GM21529 (cell line): Measurements from ENCODE around the gene CS.
"Not testable (repeated sequence)": the region's sequence is repeated elsewhere in the genome, so short reads cannot be mapped to it uniquely, and the experiment has no call there.

Experiments used
- ATAC-seq: cut with Tn5 transposase; IDR thresholded peaks from one replicate; pipeline ENCODE4 v1.9.1; 2021; ENCODE audit not compliant: unreplicated experiment

Gene CS

DNA sequence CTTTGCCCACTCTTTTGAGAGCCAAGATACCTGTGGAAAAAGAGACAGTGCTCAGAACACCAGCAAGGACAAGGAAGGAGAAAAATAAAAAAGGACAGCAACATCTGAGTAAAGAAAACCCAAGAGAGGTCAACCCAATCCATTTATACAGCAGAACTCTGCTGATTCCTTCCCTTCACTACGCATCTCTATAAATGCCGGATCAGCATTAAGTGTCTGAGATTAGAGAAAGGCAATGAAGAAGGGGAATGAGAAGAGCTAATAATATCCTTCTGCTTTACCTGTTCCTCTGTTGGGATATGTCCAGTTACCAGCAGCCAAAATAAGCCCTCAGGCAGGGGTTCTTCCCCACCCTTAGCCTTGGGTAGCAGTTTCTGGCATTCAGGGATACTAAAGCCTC is 17.6 kb downstream of the CS start:
- no peak for ATAC-seq

DNA sequence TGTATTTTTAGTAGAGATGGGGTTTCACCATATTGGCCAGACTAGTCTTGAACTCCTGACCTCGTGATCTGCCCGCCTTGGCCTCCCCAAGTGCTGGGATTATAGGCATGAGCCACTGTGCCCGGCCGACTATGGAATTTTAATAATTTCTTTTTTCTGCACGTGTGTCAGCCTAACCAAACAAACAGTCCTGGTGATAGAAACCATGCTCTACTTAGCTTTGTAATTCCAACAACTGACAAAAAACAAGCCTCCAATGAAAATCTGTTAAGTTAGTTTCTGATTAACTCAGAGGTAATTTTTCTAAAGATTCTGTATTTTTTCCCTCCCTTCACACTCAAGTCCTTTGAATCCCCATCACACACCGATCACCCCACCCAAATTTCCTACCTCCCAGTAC is 18.1 kb downstream of the CS start:
- ATAC-seq: no peak

DNA sequence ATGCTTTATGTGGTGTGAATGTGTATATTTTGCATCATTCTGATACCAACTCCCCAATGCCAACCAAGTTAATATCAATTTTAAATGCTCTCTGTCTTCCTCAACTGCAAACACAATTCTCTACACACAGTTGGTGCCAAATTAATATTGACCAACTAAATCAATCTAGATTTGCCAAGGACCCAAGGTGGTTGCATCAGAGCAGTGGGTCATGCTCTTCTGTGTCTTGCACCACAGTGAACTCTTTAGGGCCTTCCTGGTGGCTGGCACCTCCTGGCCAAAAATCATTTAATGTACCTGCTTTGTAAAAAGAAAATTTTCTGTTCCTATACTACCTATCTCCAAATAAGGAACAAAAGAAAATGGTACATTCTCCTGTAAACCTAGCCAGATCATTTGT is 19.3 kb downstream of the CS start:
- ATAC-seq: no peak

- ATAC-seq: no peak
These were observed 21.2 kb downstream of the CS start for GRCh38 chr12:56278905-56279304.

- no peak for ATAC-seq
These were observed 25.8 kb downstream of the CS start for GRCh38 chr12:56274299-56274698.

DNA sequence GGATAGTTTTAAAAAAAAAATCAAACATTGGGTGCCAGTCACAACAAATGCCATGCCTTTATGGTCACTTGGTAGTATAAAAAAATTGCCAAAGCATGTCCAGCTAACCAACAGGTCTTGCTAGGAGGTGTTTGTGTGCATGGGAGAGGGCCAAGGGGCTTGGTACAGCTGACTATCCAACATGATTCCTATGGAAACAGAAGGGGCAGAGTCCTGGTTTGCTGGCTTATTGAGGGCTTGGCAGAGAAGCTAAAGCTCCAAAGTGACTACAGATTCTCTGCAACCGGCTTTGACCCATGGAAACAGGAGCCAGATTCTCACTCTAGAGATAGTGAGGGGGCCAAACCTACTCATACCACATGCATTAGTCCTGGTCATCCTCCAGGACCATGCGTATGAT is 27.7 kb downstream of the CS start:
- not testable (repeated sequence) for ATAC-seq

DNA sequence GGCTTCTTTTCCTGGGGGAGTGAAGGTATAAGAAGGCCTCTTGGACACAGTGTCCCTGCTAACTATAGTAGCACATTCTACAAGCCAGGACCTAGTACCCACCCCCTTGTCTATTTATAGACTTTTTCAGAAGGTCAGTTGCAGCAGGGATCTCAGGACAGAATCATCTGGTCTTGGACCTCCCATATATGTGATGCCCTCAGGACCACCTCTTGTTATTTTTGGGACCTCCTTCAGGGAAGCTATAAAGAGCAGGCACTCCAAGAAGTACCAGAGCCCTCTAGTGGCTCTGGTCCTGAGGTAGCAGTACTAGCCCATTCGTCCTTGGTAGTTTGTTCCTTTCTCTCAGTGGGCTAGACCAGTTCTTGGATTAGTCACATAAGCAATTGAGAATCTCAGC is 29.1 kb downstream of the CS start:
- no peak for ATAC-seq

GRCh38 chr12:56267443-56268071 is 32.6 kb downstream of the CS start:
- ATAC-seq: no peak

DNA sequence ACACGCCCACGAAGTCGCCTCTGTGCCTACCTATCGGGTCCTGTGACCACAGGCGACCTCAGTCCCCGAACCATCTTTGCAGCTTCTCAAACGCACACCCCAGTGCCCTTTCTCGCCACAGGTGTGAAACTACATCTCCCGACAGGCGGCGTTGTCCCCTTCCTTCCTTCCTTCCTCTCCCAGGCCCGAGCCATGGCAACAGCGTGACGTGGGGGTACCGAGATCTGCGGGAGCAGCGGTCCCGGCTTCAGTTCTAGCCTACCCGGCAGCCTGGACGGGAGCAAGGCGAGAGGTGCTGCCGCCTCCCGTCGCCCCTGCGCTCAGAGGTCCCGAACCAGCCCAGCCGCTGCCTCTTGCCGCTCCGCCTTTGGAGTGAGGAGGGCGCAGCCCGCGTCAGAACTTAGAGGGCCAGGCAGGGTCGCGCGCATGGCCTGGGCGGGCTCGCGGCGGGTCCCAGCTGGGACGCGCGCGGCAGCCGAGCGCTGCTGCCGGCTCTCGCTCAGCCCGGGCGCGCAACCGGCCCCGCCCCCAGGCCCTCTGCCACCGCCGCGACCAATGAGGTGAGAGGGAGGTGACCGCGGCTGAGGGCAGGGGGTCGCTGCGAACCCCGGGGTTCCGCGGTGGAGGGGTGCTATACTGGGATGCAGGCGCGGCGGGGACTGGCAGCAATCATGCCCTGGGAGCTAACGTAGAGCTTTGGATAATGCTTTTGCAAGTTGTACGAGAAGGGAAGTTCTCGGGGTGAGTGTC is 33.3 kb downstream of the CS start, which contains the start of gene COQ10A:
Gene COQ10A (plus strand): TSS at position 250 of the 750 bp plus-strand sequence. CDS start 177 bp downstream, at position 427.
- peak; percentile 89 for ATAC-seq

DNA sequence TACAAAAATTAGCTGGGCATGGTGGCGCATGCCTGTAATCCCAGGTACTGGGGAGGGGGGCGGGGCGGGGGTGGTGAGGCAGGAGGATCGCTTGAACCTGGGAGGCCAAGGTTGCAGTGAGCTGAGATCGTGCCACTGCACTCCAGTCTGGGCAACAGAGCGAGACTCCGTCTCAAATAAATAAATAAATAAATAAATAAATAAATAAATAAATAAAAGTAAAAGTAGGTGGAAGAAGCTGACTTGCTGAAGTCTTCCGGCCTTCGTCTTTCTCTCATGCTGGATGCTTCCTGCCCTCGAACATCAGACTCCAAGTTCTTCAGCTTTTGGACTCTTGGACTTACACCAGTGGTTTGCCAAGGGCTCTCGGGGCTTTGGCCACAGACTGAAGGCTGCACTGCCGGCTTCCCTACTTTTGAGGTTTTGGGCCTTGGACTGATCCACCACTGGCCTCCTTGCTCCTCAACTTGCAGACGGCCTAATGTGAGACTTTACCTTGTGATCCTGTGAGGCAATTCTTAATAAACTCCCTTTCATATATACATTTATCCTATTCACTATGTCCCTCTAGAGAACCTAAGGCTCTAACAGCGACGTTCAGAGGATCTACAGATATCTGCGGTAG is 34.0 kb downstream of the CS start:
- ATAC-seq: not testable (repeated sequence)

DNA sequence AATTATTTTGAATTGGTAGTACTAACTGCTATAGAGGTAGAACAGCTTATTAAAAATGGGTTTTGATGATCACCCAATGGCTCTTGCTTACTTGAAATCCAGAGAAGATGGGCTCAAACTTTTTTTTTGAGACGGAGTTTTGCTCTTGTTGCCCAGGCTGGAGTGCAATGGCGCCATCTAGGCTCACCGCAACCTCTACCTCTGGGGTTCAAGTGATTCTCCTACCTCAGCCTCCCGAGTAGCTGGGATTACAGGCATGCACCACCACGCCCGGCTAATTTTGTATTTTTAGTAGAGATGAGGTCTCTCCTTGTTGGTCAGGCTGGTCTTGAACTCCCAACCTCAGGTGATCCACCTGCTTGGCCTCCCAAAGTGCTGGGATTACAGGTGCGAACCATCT is 37.2 kb downstream of the CS start:
- ATAC-seq: not testable (repeated sequence)

DNA sequence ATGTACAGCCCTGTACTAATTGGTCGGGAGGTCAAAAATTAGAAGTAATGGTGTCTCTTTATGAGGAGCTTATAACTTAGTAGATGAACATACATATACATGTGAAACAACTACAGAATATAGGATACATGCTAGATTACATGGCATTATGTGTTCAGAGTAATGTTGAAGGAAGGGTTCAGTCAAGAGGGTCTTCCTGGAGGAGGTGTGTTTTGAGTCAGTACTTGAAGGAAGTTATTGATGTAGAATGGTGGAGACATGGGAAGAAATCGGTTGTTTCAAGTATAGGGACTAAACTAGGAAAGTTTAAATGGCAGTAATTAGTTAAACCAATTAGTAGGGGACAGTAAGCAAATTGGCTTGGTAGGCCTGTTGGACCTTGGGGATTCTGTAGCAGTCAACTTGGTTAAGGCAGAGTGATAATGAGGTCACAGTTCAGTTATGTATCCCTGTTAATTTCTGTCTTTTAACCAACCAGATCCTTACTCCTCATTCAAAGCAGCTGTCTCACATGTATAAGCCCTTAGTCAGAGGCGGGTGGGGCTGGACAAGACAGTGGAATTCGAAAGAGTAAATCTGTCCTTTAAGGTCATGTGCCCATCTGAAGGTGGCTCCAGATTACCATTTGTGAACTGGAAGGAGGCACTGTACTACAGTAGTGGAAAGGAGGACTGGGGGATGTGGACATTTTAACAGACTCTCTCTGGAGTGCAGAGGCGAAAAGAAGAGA is 38.5 kb downstream of the CS start:
- no peak for ATAC-seq

- ATAC-seq: no peak
These were observed 39.2 kb downstream of the CS start for GRCh38 chr12:56260921-56261320.

DNA sequence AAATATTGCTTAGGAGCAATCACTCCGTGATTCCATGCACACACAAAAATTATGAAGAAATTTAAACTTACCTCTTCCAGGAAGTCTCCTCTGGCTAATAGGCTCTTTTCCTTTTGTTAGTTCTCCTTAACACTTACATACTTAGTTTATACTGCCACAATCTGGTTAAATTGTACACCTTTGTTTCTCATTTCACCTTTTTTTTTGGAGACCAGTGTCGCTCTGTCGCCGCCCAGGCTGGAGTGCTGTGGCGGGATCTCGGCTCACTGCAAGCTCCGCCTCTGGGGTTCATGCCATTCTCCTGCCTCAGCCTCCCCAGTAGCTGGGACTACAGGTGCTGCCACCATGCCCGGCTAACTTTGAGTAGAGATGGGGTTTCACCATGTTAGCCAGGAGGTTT is 39.8 kb downstream of the CS start:
- ATAC-seq: no peak

GRCh38 chr12:56258820-56259183 is 41.3 kb downstream of the CS start:
- no peak for ATAC-seq

DNA sequence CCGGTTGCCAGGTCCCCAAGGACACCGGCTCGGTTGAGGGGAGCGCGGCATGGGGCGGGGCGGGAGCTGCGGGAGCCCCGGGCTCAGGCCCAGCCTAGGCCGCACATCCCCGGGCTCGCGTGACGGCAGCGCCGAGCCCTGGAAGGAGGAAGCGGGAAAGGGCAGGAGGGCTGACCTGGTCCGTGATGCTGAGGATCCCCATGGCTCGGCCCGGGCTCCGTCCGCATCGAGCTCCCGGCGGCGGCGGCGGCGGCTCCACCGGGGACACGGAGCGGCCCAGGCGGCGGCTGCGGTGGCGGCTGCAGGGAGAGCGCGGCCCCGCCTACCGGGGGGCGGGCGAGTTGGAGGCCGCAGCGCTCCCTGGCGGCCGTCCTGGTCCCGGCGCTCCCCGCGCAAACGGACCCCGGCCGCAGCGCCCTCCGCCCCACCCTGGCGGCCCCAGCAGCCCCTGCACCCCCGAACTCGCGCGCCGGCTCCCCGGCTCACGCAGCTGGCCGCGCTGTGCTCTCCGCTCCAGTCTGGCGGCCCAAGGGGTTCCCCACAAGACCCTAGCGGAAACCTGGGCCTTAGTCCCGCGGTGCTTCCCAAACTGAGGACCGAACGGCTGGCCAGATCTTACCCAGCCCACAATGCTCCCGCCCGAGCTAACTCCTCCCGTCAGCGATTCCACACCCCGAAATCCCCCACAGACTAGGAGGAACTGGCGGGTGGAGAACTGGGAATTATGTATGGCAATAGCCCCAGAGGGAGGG is 41.9 kb downstream of the CS start, which contains the start of gene ANKRD52:
Gene ANKRD52 (minus strand): TSS at position 317 of the 752 bp plus-strand sequence. CDS start 115 bp downstream, at position 202.
- ATAC-seq: peak; percentile 86

GRCh38 chr12:56257491-56258067 is 42.6 kb downstream of the CS start:
- peak; percentile 4 for ATAC-seq

GRCh38 chr12:56257071-56257470 is 43.1 kb downstream of the CS start:
- no peak for ATAC-seq

- no peak for ATAC-seq
These were observed 43.7 kb downstream of the CS start for GRCh38 chr12:56256326-56256960.

DNA sequence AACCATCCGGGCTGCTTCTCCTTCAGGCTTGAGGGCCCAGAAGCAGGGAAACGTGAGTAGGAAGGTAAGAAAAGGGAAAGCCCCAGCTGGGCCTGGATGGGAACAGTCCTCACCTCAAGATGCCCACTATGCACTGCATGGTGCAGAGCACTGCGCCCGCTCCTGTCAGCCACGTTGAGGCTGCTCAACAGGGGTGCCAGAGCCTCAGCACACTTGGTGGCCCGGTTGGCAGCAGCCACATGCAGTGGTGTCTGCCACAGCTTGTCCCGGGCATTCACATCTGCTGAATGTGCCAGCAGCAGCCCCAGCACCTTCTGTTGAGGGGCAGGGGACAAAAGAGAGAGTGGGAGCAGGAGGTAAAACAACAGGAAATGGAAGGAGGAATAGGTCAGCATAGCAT is 44.5 kb downstream of the CS start:
- no peak for ATAC-seq
